NCI-H524 (cell line): ENCODE measurements around the gene ADAMTS19.

Experiments
- DNase-seq, 2 experiments: peaks; one replicate each; lab custom pipeline; 2025; lab: John Stamatoyannopoulos, UW

ADAMTS19 gene

GRCh38 chr5:129766798-129767197 lies 306.7 kb downstream of the ADAMTS19 start:
- DNase-seq: no peak

DNA sequence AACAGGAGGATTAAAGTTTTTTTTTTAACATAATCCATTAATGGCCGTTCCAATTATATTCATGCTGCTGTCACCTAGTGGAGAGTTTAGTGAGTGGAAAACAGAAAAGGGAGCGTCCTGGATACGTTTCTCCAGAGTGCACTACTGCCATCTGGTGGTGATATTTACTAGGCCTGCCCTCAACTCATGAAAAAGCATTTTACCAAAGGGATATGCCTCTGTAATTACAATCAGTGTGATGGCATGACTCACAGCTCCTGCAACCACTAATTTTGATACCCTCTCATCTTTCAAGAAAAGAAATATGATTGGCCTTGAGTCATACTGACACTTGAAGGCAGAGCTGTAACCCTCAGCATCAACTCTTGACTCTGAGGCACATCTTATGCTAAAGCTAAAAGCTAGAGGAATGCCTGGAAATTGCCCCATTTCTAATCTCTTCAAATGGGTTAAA lies 307.9 kb downstream of the ADAMTS19 start:
- DNase-seq: peak; percentile 80 to 89

- no peak for DNase-seq
Measured at GRCh38 chr5:129768735-129769134, 308.6 kb downstream of the ADAMTS19 start.

DNA sequence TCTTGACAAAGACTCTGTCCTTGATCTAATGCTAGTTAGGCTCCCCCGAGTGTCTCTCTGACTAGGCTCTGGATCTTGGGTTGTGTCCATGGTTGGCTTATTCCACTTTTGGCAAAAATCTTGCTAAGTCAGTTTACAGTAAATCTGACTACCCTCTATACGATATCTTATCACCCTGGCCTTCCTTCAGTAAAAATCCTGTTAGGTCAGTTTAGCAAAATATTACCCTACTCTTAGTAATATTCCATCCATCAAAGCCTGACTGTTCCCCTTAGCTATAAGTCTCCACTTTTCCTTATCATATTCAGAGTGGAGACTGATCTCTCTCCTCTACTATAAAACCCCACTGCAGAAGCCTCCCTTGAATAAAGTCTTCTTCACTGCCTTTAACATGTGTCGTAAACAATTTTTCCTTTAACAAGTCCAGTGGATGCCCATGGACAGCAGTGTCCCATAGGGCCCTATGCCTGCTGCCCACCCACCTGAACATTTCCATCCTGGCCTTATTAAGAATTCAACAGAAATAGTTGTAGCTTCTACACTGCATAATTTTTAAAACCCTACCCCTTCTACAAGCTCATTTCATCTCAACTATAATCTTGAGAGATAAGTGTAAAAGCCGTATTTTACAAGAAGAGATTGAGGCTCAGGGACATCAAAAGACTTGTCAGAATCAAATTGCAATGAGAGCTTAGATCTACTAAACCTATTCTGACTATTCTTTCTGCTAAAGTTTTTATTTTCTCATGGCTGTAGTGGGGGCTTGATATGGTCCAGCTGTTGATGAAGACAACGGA lies 310.1 kb downstream of the ADAMTS19 start:
- no peak for DNase-seq

- peak; percentile 9 to 52 for DNase-seq
Measured at GRCh38 chr5:129771058-129771838, 311.1 kb downstream of the ADAMTS19 start.

- DNase-seq: no peak
Measured at GRCh38 chr5:129773376-129773775, 313.3 kb downstream of the ADAMTS19 start.

DNA sequence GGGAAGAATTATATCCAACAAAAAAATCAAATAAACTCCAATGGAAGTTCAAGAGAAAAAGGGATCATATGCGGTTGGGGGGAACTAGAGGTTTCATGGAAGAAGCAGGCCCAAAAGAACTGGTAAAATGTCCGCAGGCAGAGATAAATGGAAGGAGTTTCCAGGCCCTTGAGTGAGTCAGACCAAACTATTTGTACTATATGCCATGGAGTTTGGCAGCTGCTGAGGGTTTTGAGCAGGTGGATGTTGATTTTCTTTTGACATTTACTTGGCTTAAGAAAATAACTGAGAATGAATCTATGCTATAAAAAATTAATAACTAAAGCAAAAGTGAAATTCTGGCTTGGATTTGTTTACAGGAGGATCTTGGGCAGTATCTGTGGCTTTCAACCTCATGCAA lies 321.5 kb downstream of the ADAMTS19 start:
- no peak for DNase-seq
